GM23338 (cell line): Measurements from ENCODE around the gene PLEKHA7. TPM values are rescaled to one million over a fixed set of nuclear protein-coding genes. Genes with fewer than 3 reads are reported as not detected.

ENCODE experiments used
- ATAC-seq: fragments of 200-7000 bp; cut with Tn5 transposase; 3 replicates; pipeline ENCODE4 v1.9.1; 2020
- DNase-seq: peaks from one replicate; pipeline ENCODE4 v3.0.0-alpha.2; 2015; ENCODE audit warnings: low spot score
- H2AFZ ChIP-seq: fragments of 200-600 bp; sonication (generic); 2 replicates; pipeline ENCODE4 v1.8.0; 2016; ENCODE audit warnings: antibody characterized with exemption, mild to moderate bottlenecking, moderate library complexity
- H3F3A ChIP-seq: fragments of 200-600 bp; sonication (generic); replicated peaks from 2 replicates; pipeline ENCODE4 v1.8.0; 2017; ENCODE audit warnings: antibody characterized with exemption, mixed run types, low read depth
- H3K27ac ChIP-seq: fragments of 200-600 bp; sonication (generic); 2 replicates; pipeline ENCODE4 v1.6.1; 2016; ENCODE audit warnings: low read depth
- H3K27me3 ChIP-seq: fragments of 200-600 bp; sonication (generic); 2 replicates; pipeline ENCODE4 v1.8.0; 2016; ENCODE audit warnings: mild to moderate bottlenecking, mixed run types, moderate library complexity; ENCODE audit not compliant: insufficient read depth
- H3K36me3 ChIP-seq: fragments of 200-600 bp; sonication (generic); 2 replicates; pipeline ENCODE4 v1.8.0; 2016; ENCODE audit warnings: mild to moderate bottlenecking; ENCODE audit not compliant: insufficient read depth
- H3K4me1 ChIP-seq: fragments of 200-600 bp; sonication (generic); 2 replicates; pipeline ENCODE4 v1.8.0; 2016; ENCODE audit warnings: mild to moderate bottlenecking, moderate library complexity; ENCODE audit not compliant: insufficient read depth
- H3K4me2 ChIP-seq: fragments of 200-600 bp; sonication (generic); 2 replicates; pipeline ENCODE4 v1.7.1; 2017; ENCODE audit warnings: mixed run types
- H3K4me3 ChIP-seq: fragments of 200-600 bp; sonication (generic); 2 replicates; pipeline ENCODE4 v1.6.1; 2016; ENCODE audit warnings: mixed run types
- H3K79me2 ChIP-seq: fragments of 200-600 bp; sonication (generic); replicated peaks from 2 replicates; pipeline ENCODE4 v1.8.0; 2017; ENCODE audit warnings: mild to moderate bottlenecking; ENCODE audit not compliant: insufficient read depth
- H3K9me2 ChIP-seq: fragments of 200-600 bp; sonication (generic); 2 replicates; pipeline ENCODE4 v1.8.0; 2017; ENCODE audit not compliant: insufficient read depth
- H4K20me1 ChIP-seq: fragments of 200-600 bp; sonication (generic); replicated peaks from 2 replicates; pipeline ENCODE4 v1.8.0; 2017; ENCODE audit warnings: mild to moderate bottlenecking; ENCODE audit not compliant: insufficient read depth
- H3K27ac Mint-ChIP-seq: 2 replicates; pipeline ENCODE4 v1.8.0; 2020; ENCODE audit warnings: inconsistent platforms, mild to moderate bottlenecking, moderate library complexity, mixed read lengths
- H3K27me3 Mint-ChIP-seq: 3 replicates; pipeline ENCODE4 v1.8.0; 2022; ENCODE audit warnings: low read depth, mild to moderate bottlenecking, moderate library complexity, mixed read lengths, inconsistent platforms; ENCODE audit not compliant: insufficient read depth, poor library complexity
- H3K36me3 Mint-ChIP-seq: 3 replicates; pipeline ENCODE4 v1.8.0; 2021; ENCODE audit warnings: low read depth, mild to moderate bottlenecking, inconsistent platforms, moderate library complexity, mixed read lengths
- H3K4me1 Mint-ChIP-seq: 3 replicates; pipeline ENCODE4 v1.8.0; 2020; ENCODE audit warnings: mild to moderate bottlenecking, inconsistent platforms, mixed read lengths
- H3K4me3 Mint-ChIP-seq: 3 replicates; pipeline ENCODE4 v1.8.0; 2021; ENCODE audit warnings: moderate library complexity, mild to moderate bottlenecking, inconsistent platforms, mixed read lengths
- H3K9me3 Mint-ChIP-seq: 3 replicates; pipeline ENCODE4 v1.8.0; 2020; ENCODE audit warnings: moderate library complexity, mild to moderate bottlenecking, inconsistent platforms, mixed read lengths
- CREB1 ChIP-seq: fragments of 250-450 bp; sonication (Bioruptor Pico); IDR thresholded peaks from 2 replicates; pipeline ENCODE4 v1.5.0; 2020; ENCODE audit warnings: low read depth, mild to moderate bottlenecking, moderate library complexity
- EZH2 ChIP-seq: fragments of 200-600 bp; sonication (generic); IDR thresholded peaks from one replicate; pipeline ENCODE4 v1.8.0; 2017; ENCODE audit warnings: antibody characterized with exemption, mild to moderate bottlenecking, low read depth; ENCODE audit not compliant: unreplicated experiment
- EZH2phosphoT487 ChIP-seq: fragments of 200-600 bp; sonication (generic); IDR thresholded peaks from one replicate; pipeline ENCODE4 v1.8.1; 2018; ENCODE audit warnings: antibody characterized with exemption; ENCODE audit not compliant: unreplicated experiment
- JUNB ChIP-seq: IDR thresholded peaks from one replicate; pipeline ENCODE4 v1.6.1; 2016; ENCODE audit warnings: antibody characterized with exemption; ENCODE audit not compliant: unreplicated experiment
- NANOG ChIP-seq: IDR thresholded peaks from 2 replicates; pipeline ENCODE4 v1.6.1; 2016; ENCODE audit warnings: antibody characterized with exemption, borderline replicate concordance
- POLR2AphosphoS5 ChIP-seq: IDR thresholded peaks from 2 replicates; pipeline ENCODE4 v1.6.1; 2016; ENCODE audit warnings: antibody characterized with exemption, low read depth
- STAT1 ChIP-seq: IDR thresholded peaks from one replicate; pipeline ENCODE4 v1.6.1; 2016; ENCODE audit warnings: antibody characterized with exemption; ENCODE audit not compliant: unreplicated experiment
- ZNF114 ChIP-seq: fragments of 250-450 bp; sonication (Bioruptor Pico); IDR thresholded peaks from 2 replicates; pipeline ENCODE4 v1.5.0; 2020; ENCODE audit warnings: mild to moderate bottlenecking, moderate library complexity
- ZNF331 ChIP-seq: fragments of 250-450 bp; sonication (Bioruptor Pico); IDR thresholded peaks from 2 replicates; pipeline ENCODE4 v1.5.0; 2020; ENCODE audit warnings: low read depth, mild to moderate bottlenecking, moderate library complexity
- polyA plus RNA-seq: library from polyadenylated mRNA; unstranded; fragments of >200 nt; fragmentation: Nextera tagmentation; extraction: Ambion mirVana; gene quantifications from 2 replicates; pipeline ENCODE4 v1.2.1, GENCODE V29; 2016
- total RNA-seq: library from RNA; depleted of rRNA; stranded (reverse); fragments of >200 nt; shearing (Covaris generic); gene quantifications from 2 replicates; pipeline ENCODE4 v1.2.3, GENCODE V29; 2014
- TF ChIP-seq, protein P1 (sequence below): IDR thresholded peaks from one replicate; pipeline ENCODE4 v1.6.1; 2018; ENCODE audit warnings: antibody characterized with exemption; ENCODE audit not compliant: unreplicated experiment
- TF ChIP-seq, protein P2 (sequence below): IDR thresholded peaks from 2 replicates; pipeline ENCODE4 v1.6.1; 2016; ENCODE audit warnings: antibody characterized with exemption
- TF ChIP-seq, protein P3 (sequence below), 2 experiments: fragments of 200-600 bp in 1 of 2; sonication (generic) in 1 of 2; conservative IDR thresholded peaks; 2 replicates each; pipeline versions ENCODE4 v1.5.1 to v1.6.1; 2016 to 2017; ENCODE audit warnings: antibody characterized with exemption in 2 of 2, low read depth in 2 of 2, mild to moderate bottlenecking in 2 of 2, moderate library complexity in 1 of 2
- TF ChIP-seq, protein P4 (sequence below): fragments of 250-450 bp; sonication (Bioruptor Pico); IDR thresholded peaks from 2 replicates; pipeline ENCODE4 v1.5.0; 2020; ENCODE audit warnings: mild to moderate bottlenecking, moderate library complexity

The PLEKHA7 gene
- total and polyA plus RNA-seq, 2 experiments from 2014 or later = 9.7 to 15.8 TPM

DNA sequence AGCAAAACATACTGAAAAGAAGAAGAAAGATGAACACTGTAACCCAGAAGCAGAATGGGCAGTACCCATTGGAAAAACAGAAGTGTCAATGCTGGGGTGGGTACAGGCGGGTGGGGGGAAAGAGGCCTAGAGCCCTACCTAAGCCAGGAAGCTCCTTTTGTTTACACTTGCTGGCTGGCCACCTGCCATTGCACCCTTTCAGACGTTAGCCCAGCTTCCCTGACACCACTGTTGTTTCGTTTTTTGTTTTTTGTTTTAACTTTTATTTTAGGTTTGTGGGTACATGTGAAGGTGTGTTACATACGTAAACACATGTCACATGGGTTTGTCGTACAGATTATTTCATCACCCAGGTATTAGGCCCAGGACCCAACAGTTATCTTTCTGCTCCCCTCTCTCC is 55.4 kb downstream of the PLEKHA7 start:
- ATAC-seq = no peak
- H3K27me3 ChIP-seq = no peaks in the 10 kb centered on the region
- H3K79me2 ChIP-seq = peaks cover 8% of the 10 kb centered on the region
- H3K4me1 ChIP-seq = peaks cover 24% of the 10 kb centered on the region
- no peak overlapping the region for H2AFZ ChIP-seq
- H3K27ac ChIP-seq = no peak overlapping the region
- peaks cover 2% of the 10 kb centered on the region for H3K27me3 Mint-ChIP-seq
- H3K9me3 Mint-ChIP-seq = no peaks in the 10 kb centered on the region
- H3F3A ChIP-seq = no peaks in the 10 kb centered on the region
- H3K36me3 Mint-ChIP-seq = no peaks in the 10 kb centered on the region
- H3K4me1 Mint-ChIP-seq = peaks cover 38% of the 10 kb centered on the region
- H3K9me2 ChIP-seq = no peaks in the 10 kb centered on the region
- TF ChIP-seq, protein P1, sequence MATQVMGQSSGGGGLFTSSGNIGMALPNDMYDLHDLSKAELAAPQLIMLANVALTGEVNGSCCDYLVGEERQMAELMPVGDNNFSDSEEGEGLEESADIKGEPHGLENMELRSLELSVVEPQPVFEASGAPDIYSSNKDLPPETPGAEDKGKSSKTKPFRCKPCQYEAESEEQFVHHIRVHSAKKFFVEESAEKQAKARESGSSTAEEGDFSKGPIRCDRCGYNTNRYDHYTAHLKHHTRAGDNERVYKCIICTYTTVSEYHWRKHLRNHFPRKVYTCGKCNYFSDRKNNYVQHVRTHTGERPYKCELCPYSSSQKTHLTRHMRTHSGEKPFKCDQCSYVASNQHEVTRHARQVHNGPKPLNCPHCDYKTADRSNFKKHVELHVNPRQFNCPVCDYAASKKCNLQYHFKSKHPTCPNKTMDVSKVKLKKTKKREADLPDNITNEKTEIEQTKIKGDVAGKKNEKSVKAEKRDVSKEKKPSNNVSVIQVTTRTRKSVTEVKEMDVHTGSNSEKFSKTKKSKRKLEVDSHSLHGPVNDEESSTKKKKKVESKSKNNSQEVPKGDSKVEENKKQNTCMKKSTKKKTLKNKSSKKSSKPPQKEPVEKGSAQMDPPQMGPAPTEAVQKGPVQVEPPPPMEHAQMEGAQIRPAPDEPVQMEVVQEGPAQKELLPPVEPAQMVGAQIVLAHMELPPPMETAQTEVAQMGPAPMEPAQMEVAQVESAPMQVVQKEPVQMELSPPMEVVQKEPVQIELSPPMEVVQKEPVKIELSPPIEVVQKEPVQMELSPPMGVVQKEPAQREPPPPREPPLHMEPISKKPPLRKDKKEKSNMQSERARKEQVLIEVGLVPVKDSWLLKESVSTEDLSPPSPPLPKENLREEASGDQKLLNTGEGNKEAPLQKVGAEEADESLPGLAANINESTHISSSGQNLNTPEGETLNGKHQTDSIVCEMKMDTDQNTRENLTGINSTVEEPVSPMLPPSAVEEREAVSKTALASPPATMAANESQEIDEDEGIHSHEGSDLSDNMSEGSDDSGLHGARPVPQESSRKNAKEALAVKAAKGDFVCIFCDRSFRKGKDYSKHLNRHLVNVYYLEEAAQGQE = no peak
- no peak for TF ChIP-seq JUNB
- no peak for TF ChIP-seq NANOG
- no peak for TF ChIP-seq STAT1
- no peak for TF ChIP-seq POLR2AphosphoS5
- TF ChIP-seq, protein P2, sequence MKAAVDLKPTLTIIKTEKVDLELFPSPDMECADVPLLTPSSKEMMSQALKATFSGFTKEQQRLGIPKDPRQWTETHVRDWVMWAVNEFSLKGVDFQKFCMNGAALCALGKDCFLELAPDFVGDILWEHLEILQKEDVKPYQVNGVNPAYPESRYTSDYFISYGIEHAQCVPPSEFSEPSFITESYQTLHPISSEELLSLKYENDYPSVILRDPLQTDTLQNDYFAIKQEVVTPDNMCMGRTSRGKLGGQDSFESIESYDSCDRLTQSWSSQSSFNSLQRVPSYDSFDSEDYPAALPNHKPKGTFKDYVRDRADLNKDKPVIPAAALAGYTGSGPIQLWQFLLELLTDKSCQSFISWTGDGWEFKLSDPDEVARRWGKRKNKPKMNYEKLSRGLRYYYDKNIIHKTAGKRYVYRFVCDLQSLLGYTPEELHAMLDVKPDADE = no peak
- no peak for TF ChIP-seq EZH2phosphoT487
- TF ChIP-seq, protein P3, sequence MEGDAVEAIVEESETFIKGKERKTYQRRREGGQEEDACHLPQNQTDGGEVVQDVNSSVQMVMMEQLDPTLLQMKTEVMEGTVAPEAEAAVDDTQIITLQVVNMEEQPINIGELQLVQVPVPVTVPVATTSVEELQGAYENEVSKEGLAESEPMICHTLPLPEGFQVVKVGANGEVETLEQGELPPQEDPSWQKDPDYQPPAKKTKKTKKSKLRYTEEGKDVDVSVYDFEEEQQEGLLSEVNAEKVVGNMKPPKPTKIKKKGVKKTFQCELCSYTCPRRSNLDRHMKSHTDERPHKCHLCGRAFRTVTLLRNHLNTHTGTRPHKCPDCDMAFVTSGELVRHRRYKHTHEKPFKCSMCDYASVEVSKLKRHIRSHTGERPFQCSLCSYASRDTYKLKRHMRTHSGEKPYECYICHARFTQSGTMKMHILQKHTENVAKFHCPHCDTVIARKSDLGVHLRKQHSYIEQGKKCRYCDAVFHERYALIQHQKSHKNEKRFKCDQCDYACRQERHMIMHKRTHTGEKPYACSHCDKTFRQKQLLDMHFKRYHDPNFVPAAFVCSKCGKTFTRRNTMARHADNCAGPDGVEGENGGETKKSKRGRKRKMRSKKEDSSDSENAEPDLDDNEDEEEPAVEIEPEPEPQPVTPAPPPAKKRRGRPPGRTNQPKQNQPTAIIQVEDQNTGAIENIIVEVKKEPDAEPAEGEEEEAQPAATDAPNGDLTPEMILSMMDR (conservative IDR thresholded peaks at IDR 0.05; ENCODE audit: low read depth in 2 of 2) = no peak
- no peak for TF ChIP-seq EZH2
- TF ChIP-seq ZNF114 = no peak
- no peak for TF ChIP-seq ZNF331 (CRISPR knock-in tag)
- no peak for TF ChIP-seq CREB1 (CRISPR knock-in tag)
- TF ChIP-seq, protein P4, sequence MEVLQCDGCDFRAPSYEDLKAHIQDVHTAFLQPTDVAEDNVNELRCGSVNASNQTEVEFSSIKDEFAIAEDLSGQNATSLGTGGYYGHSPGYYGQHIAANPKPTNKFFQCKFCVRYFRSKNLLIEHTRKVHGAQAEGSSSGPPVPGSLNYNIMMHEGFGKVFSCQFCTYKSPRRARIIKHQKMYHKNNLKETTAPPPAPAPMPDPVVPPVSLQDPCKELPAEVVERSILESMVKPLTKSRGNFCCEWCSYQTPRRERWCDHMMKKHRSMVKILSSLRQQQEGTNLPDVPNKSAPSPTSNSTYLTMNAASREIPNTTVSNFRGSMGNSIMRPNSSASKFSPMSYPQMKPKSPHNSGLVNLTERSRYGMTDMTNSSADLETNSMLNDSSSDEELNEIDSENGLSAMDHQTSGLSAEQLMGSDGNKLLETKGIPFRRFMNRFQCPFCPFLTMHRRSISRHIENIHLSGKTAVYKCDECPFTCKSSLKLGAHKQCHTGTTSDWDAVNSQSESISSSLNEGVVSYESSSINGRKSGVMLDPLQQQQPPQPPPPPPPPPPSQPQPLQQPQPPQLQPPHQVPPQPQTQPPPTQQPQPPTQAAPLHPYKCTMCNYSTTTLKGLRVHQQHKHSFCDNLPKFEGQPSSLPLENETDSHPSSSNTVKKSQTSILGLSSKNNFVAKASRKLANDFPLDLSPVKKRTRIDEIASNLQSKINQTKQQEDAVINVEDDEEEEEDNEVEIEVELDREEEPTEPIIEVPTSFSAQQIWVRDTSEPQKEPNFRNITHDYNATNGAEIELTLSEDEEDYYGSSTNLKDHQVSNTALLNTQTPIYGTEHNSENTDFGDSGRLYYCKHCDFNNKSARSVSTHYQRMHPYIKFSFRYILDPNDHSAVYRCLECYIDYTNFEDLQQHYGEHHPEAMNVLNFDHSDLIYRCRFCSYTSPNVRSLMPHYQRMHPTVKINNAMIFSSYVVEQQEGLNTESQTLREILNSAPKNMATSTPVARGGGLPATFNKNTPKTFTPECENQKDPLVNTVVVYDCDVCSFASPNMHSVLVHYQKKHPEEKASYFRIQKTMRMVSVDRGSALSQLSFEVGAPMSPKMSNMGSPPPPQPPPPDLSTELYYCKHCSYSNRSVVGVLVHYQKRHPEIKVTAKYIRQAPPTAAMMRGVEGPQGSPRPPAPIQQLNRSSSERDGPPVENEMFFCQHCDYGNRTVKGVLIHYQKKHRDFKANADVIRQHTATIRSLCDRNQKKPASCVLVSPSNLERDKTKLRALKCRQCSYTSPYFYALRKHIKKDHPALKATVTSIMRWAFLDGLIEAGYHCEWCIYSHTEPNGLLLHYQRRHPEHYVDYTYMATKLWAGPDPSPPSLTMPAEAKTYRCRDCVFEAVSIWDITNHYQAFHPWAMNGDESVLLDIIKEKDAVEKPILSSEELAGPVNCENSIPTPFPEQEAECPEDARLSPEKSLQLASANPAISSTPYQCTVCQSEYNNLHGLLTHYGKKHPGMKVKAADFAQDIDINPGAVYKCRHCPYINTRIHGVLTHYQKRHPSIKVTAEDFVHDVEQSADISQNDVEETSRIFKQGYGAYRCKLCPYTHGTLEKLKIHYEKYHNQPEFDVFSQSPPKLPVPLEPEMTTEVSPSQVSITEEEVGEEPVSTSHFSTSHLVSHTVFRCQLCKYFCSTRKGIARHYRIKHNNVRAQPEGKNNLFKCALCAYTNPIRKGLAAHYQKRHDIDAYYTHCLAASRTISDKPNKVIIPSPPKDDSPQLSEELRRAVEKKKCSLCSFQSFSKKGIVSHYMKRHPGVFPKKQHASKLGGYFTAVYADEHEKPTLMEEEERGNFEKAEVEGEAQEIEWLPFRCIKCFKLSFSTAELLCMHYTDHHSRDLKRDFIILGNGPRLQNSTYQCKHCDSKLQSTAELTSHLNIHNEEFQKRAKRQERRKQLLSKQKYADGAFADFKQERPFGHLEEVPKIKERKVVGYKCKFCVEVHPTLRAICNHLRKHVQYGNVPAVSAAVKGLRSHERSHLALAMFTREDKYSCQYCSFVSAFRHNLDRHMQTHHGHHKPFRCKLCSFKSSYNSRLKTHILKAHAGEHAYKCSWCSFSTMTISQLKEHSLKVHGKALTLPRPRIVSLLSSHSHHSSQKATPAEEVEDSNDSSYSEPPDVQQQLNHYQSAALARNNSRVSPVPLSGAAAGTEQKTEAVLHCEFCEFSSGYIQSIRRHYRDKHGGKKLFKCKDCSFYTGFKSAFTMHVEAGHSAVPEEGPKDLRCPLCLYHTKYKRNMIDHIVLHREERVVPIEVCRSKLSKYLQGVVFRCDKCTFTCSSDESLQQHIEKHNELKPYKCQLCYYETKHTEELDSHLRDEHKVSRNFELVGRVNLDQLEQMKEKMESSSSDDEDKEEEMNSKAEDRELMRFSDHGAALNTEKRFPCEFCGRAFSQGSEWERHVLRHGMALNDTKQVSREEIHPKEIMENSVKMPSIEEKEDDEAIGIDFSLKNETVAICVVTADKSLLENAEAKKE (CRISPR knock-in tag) = no peak
- peaks cover 4% of the 10 kb centered on the region; the same call in 1 of the 2 replicates for H4K20me1 ChIP-seq
- no peaks in the 10 kb centered on the region for H3K36me3 ChIP-seq
- no peak overlapping the region for H3K27ac Mint-ChIP-seq
- no peak overlapping the region for H3K4me3 ChIP-seq
- DNase-seq = no peak
- peak overlapping the region; percentile 60; the same call in 1 of the 2 replicates for H3K4me2 ChIP-seq
- H3K4me3 Mint-ChIP-seq = no peak overlapping the region; the same call in 2 of the 3 replicates
